ENCODE data around the gene HMGCR.

The HMGCR gene

GRCh38 chr5:75381456-75381855 is 44.4 kb downstream of the HMGCR start:
- DNase-seq (ENCODE audit: low spot score): no peak

GRCh38 chr5:75384218-75384617 is 47.2 kb downstream of the HMGCR start:
- no peak for DNase-seq (ENCODE audit: low spot score)

GRCh38 chr5:75387806-75388205 is 50.8 kb downstream of the HMGCR start:
- no peak for DNase-seq (ENCODE audit: low spot score)

- no peak for DNase-seq (ENCODE audit: low spot score)
These were observed 52.4 kb downstream of the HMGCR start for GRCh38 chr5:75389430-75389829.

- DNase-seq (ENCODE audit: low spot score): no peak
These were observed 58.3 kb downstream of the HMGCR start for GRCh38 chr5:75395277-75395676.

GRCh38 chr5:75405296-75405695 is 68.3 kb downstream of the HMGCR start:
- DNase-seq (ENCODE audit: low spot score): no peak
